ENCODE measurements around the gene TMPRSS13.

TMPRSS13 gene

GRCh38 chr11:117959438-117960149 lies 30.4 kb upstream of the TMPRSS13 start:
- TF ChIP-seq GATA3 (IDR thresholded peaks at IDR 0.05; ENCODE audit: low read depth, low read length) (no peak), GATA2 (IDR thresholded peaks at IDR 0.05; ENCODE audit: low read depth, low read length) (no peak)

GRCh38 chr11:117958949-117959348 lies 29.7 kb upstream of the TMPRSS13 start:
- TF ChIP-seq GATA2 (IDR thresholded peaks at IDR 0.05; ENCODE audit: low read depth, low read length) = no peak
- TF ChIP-seq GATA3 (IDR thresholded peaks at IDR 0.05; ENCODE audit: low read depth, low read length) = no peak

GRCh38 chr11:117953024-117953671 lies 23.9 kb upstream of the TMPRSS13 start:
- TF ChIP-seq GATA2 (IDR thresholded peaks at IDR 0.05; ENCODE audit: low read depth, low read length) = no peak
- TF ChIP-seq GATA3 (IDR thresholded peaks at IDR 0.05; ENCODE audit: low read depth, low read length) = no peak

GRCh38 chr11:117950993-117951961 lies 22.1 kb upstream of the TMPRSS13 start:
- TF ChIP-seq GATA2 (IDR thresholded peaks at IDR 0.05; ENCODE audit: low read depth, low read length) = no peak

- TF ChIP-seq GATA3 (IDR thresholded peaks at IDR 0.05; ENCODE audit: low read depth, low read length) = no peak
- no peak for TF ChIP-seq GATA2 (IDR thresholded peaks at IDR 0.05; ENCODE audit: low read depth, low read length)
Observed at GRCh38 chr11:117950301-117950700, 21.1 kb upstream of the TMPRSS13 start.

GRCh38 chr11:117949062-117949461 lies 19.9 kb upstream of the TMPRSS13 start:
- TF ChIP-seq GATA2 (IDR thresholded peaks at IDR 0.05; ENCODE audit: low read depth, low read length) = no peak
- no peak for TF ChIP-seq GATA3 (IDR thresholded peaks at IDR 0.05; ENCODE audit: low read depth, low read length)

GRCh38 chr11:117946842-117947526 lies 17.8 kb upstream of the TMPRSS13 start:
- TF ChIP-seq GATA3 (IDR thresholded peaks at IDR 0.05; ENCODE audit: low read depth, low read length) = no peak
- no peak for TF ChIP-seq GATA2 (IDR thresholded peaks at IDR 0.05; ENCODE audit: low read depth, low read length)

- no peak for TF ChIP-seq GATA2 (IDR thresholded peaks at IDR 0.05; ENCODE audit: low read depth, low read length)
- TF ChIP-seq GATA3 (IDR thresholded peaks at IDR 0.05; ENCODE audit: low read depth, low read length) = no peak
Observed at GRCh38 chr11:117946156-117946841, 17.1 kb upstream of the TMPRSS13 start.

- TF ChIP-seq GATA2 (IDR thresholded peaks at IDR 0.05; ENCODE audit: low read depth, low read length) = no peak
- no peak; the same call in 1 of the 2 replicates for TF ChIP-seq GATA3 (IDR thresholded peaks at IDR 0.05; ENCODE audit: low read depth, low read length)
Observed at GRCh38 chr11:117945047-117945810, 16.0 kb upstream of the TMPRSS13 start.

GRCh38 chr11:117944554-117944953 lies 15.4 kb upstream of the TMPRSS13 start:
- TF ChIP-seq GATA2 (IDR thresholded peaks at IDR 0.05; ENCODE audit: low read depth, low read length) = no peak
- no peak for TF ChIP-seq GATA3 (IDR thresholded peaks at IDR 0.05; ENCODE audit: low read depth, low read length)

GRCh38 chr11:117941976-117942654 lies 12.9 kb upstream of the TMPRSS13 start:
- no peak for TF ChIP-seq GATA3 (IDR thresholded peaks at IDR 0.05; ENCODE audit: low read depth, low read length)
- TF ChIP-seq GATA2 (IDR thresholded peaks at IDR 0.05; ENCODE audit: low read depth, low read length) = no peak

- TF ChIP-seq GATA3 (IDR thresholded peaks at IDR 0.05; ENCODE audit: low read depth, low read length) = no peak
- TF ChIP-seq GATA2 (IDR thresholded peaks at IDR 0.05; ENCODE audit: low read depth, low read length) = no peak
Observed at GRCh38 chr11:117941163-117941707, 12.0 kb upstream of the TMPRSS13 start.
